ENCODE measurements around the gene NF1. TPM values are rescaled to one million over a fixed set of nuclear protein-coding genes. Genes with fewer than 3 reads are reported as not detected.
A peak's percentile ranks its signal among the peaks of the same experiment; 100 is the strongest.
"Not testable (repeated sequence)": the region's sequence is repeated elsewhere in the genome, so short reads cannot be mapped to it uniquely, and the experiment has no call there.

Gene NF1
- total RNA-seq, 1 donor from 2014 or later: 39.1 TPM

- DNase-seq: peak; percentile 7
Measured at GRCh38 chr17:31266042-31266441, 171.3 kb downstream of the NF1 start.

- DNase-seq: peak; percentile 3
Measured at GRCh38 chr17:31269036-31269577, 174.3 kb downstream of the NF1 start.

- peak; percentile 88 for DNase-seq
Measured at GRCh38 chr17:31269578-31269983, 174.8 kb downstream of the NF1 start.

GRCh38 chr17:31272236-31272635 lies 177.5 kb downstream of the NF1 start:
- no peak for DNase-seq

GRCh38 chr17:31272803-31273202 lies 178.0 kb downstream of the NF1 start:
- no peak for DNase-seq

- DNase-seq: peak; percentile 19
Measured at GRCh38 chr17:31273516-31273915, 178.7 kb downstream of the NF1 start.

- DNase-seq: peak; percentile 77
Measured at GRCh38 chr17:31274252-31274651, 179.5 kb downstream of the NF1 start.

- DNase-seq: no peak
Measured at GRCh38 chr17:31275116-31275515, 180.3 kb downstream of the NF1 start.

GRCh38 chr17:31279401-31279800 lies 184.6 kb downstream of the NF1 start:
- DNase-seq: peak; percentile 17

- DNase-seq: no peak
Measured at GRCh38 chr17:31281061-31281460, 186.3 kb downstream of the NF1 start.

- DNase-seq: no peak
Measured at GRCh38 chr17:31283841-31284240, 189.1 kb downstream of the NF1 start.

GRCh38 chr17:31286587-31286986 lies 191.8 kb downstream of the NF1 start:
- DNase-seq: no peak

- DNase-seq: not testable (repeated sequence)
Measured at GRCh38 chr17:31287932-31288331, 193.2 kb downstream of the NF1 start.

- no peak for DNase-seq
Measured at GRCh38 chr17:31289790-31290189, 195.0 kb downstream of the NF1 start.

GRCh38 chr17:31291820-31292219 lies 197.0 kb downstream of the NF1 start:
- no peak for DNase-seq

- no peak for DNase-seq
Measured at GRCh38 chr17:31293581-31293980, 198.8 kb downstream of the NF1 start.

- DNase-seq: no peak
Measured at GRCh38 chr17:31294231-31294630, 199.5 kb downstream of the NF1 start.

GRCh38 chr17:31294820-31295488 lies 200.2 kb downstream of the NF1 start:
- no peak for DNase-seq

GRCh38 chr17:31295489-31295871 lies 200.7 kb downstream of the NF1 start:
- DNase-seq: no peak

GRCh38 chr17:31296142-31296541 lies 201.4 kb downstream of the NF1 start:
- no peak for DNase-seq

GRCh38 chr17:31297090-31297489 lies 202.3 kb downstream of the NF1 start, which contains the start of gene OMG:
Gene OMG, minus strand, starts transcription at chr17:31297239. Its CDS starts 908 bp downstream, at chr17:31296331.
- no peak for DNase-seq

- no peak for DNase-seq
Measured at GRCh38 chr17:31299624-31300023, 204.8 kb downstream of the NF1 start.

- DNase-seq: no peak
Measured at GRCh38 chr17:31307640-31308039, 212.9 kb downstream of the NF1 start.

All from dermis blood vessel endothelial cell (primary cell).